ENCODE results near the gene NIPBL. TPM values are rescaled to one million over a fixed set of nuclear protein-coding genes. Genes with fewer than 3 reads are reported as not detected.

The NIPBL gene
- total and polyA plus RNA-seq, 2 of the 8 experiments (the other 6 are each of a cell fraction or from before 2014, with no cell fraction given): 21.1 to 53.5 TPM

DNA sequence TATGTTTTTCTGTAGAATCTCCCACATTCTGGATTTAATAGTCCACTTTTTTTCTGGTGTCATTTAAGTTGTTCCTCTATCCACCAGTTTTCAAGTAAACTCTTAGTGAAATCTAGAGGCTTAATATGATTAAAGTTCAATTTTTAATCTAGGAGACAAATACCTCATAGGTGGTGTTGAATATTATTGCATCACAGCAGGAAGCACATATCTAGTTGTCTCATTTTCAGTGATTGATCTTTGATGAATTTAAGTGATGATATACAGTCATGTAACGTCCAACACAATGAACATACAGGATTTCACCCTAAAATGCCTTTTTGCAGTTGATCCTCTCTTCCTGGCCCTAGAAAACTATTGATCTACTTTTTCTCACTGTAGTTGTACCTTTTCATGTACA is 152.3 kb downstream of the NIPBL start:
- FAIRE-seq: no peak
- no peak overlapping the region for H2AK5ac ChIP-seq (ENCODE audit: low read depth, low read length)
- no peak overlapping the region for H4K91ac ChIP-seq (replicated peaks; ENCODE audit: insufficient read length, low read length)
- ChIA-PET POLR2A (ENCODE audit: partially characterized antibody) (no interaction called here), CTCF (ENCODE audit: partially characterized antibody) (no interaction called here)
- H3K56ac ChIP-seq (replicated peaks; ENCODE audit: insufficient read length, low read depth, low read length): no peak overlapping the region
- no peak overlapping the region for H3K14ac ChIP-seq (ENCODE audit: insufficient read length)
- no peaks in the 10 kb centered on the region for H3K79me2 ChIP-seq (ENCODE audit: control insufficient read depth in 1 of 2, insufficient read depth in 2 of 2, low read length in 2 of 2)
- H3K23me2 ChIP-seq (ENCODE audit: low read depth, low read length): no peaks in the 10 kb centered on the region; the same call in 1 of the 2 replicates
- peaks cover 2 to 40% (median 14%) of the 10 kb centered on the region in 4 experiments; a peak in 7 of 8 replicates for H3K36me3 ChIP-seq (ENCODE audit: control insufficient read depth in 2 of 4, insufficient read depth in 4 of 4, low read length in 3 of 4)
- H2BK15ac ChIP-seq (ENCODE audit: low read length): no peak overlapping the region
- no peak overlapping the region for H2BK12ac ChIP-seq (ENCODE audit: low read depth, low read length)
- H3K4me1 ChIP-seq (replicated peaks in 1 of 4; ENCODE audit: control insufficient read depth in 3 of 4, insufficient read depth in 4 of 4, low read length in 3 of 4): no peaks in the 10 kb centered on the region
- H3K18ac ChIP-seq (ENCODE audit: extremely low read depth, low read length): no peak overlapping the region
- H3K79me1 ChIP-seq (ENCODE audit: low read depth, low read length): no peaks in the 10 kb centered on the region
- H4K5ac ChIP-seq (ENCODE audit: insufficient read length, low read depth, low read length): no peak overlapping the region
- DNase-seq (ENCODE audit: low read depth in 1 of 2, low spot score in 2 of 2): no peak
- no peak overlapping the region for H3K4me3 ChIP-seq (ENCODE audit: extremely low read depth in 1 of 4, insufficient read depth in 2 of 4, low read depth in 3 of 4, low read length in 4 of 4)
- H2BK20ac ChIP-seq (ENCODE audit: low read length): no peak overlapping the region
- no peaks in the 10 kb centered on the region for H3K27me3 ChIP-seq (replicated peaks in 1 of 4; ENCODE audit: control insufficient read depth in 3 of 4, extremely low read depth in 1 of 4, insufficient read depth in 3 of 4, low read length in 3 of 4)
- H3K9ac ChIP-seq (replicated peaks in 1 of 4; ENCODE audit: extremely low read depth in 1 of 4, low read depth in 3 of 4, low read length in 3 of 4): no peak overlapping the region
- H3K27ac ChIP-seq (ENCODE audit: low read depth, low read length): no peak overlapping the region
- no peak overlapping the region for H2BK120ac ChIP-seq (replicated peaks; ENCODE audit: low read depth, low read length)
- no peak overlapping the region for H3K4me2 ChIP-seq (ENCODE audit: insufficient read depth in 1 of 2, low read depth in 2 of 2, low read length in 2 of 2)
- H3K4ac ChIP-seq (replicated peaks; ENCODE audit: insufficient read length, low read depth, low read length): no peak overlapping the region
- H2AFZ ChIP-seq (ENCODE audit: low read length): no peak overlapping the region
- H3K23ac ChIP-seq (ENCODE audit: insufficient read length): no peak overlapping the region
- no peak overlapping the region for H4K8ac ChIP-seq (ENCODE audit: extremely low read depth, insufficient read depth, low read length)
- 88% methylated on average over 1 of the region's 1 CpG; no CpG with 5 or more reads in 1 of the 2 experiments for WGBS, 2 experiments (ENCODE audit: extremely low coverage in 1 of 2, insufficient coverage in 1 of 2, insufficient read length in 1 of 2, insufficient replicate concordance in 2 of 2, low coverage in 1 of 2, low lambda C conversion rate in 2 of 2, missing lambda C conversion rate in 1 of 2)
- no peaks in the 10 kb centered on the region for H3K9me3 ChIP-seq (ENCODE audit: insufficient read depth in 2 of 2, low read depth in 1 of 2, low read length in 1 of 2)
- H4K20me1 ChIP-seq (replicated peaks in 1 of 2; ENCODE audit: control insufficient read depth in 1 of 2, insufficient read depth in 2 of 2, low read length in 2 of 2): no peaks in the 10 kb centered on the region
- no peak overlapping the region for H2BK5ac ChIP-seq (ENCODE audit: low read depth, low read length)
- no peak for TF ChIP-seq HDAC2 (IDR thresholded peaks at IDR 0.05; ENCODE audit: borderline replicate concordance in 1 of 2, low read depth in 2 of 2, low read length in 2 of 2)
- no peak for TF ChIP-seq RBBP5 (IDR thresholded peaks at IDR 0.05; ENCODE audit: borderline replicate concordance, low read depth, low read length)
- TF ChIP-seq CEBPB (IDR thresholded peaks at IDR 0.05; ENCODE audit: low read depth, low read length): no peak
- no peak for TF ChIP-seq BCL11A (IDR thresholded peaks at IDR 0.05; ENCODE audit: low read depth in 2 of 2, low read length in 2 of 2)
- TF ChIP-seq SP1 (IDR thresholded peaks at IDR 0.05; ENCODE audit: low read depth, low read length): no peak
- TF ChIP-seq RAD21 (IDR thresholded peaks at IDR 0.05 in 1 of 2, conservative IDR thresholded peaks at IDR 0.05 in 1 of 2; ENCODE audit: low read depth in 2 of 2, low read length in 2 of 2): no peak
- no peak for TF ChIP-seq BRCA1 (IDR thresholded peaks at IDR 0.05; ENCODE audit: low read depth, low read length)
- TF ChIP-seq NRF1 (IDR thresholded peaks at IDR 0.05; ENCODE audit: low read depth, low read length): no peak
- TF ChIP-seq, protein P1, sequence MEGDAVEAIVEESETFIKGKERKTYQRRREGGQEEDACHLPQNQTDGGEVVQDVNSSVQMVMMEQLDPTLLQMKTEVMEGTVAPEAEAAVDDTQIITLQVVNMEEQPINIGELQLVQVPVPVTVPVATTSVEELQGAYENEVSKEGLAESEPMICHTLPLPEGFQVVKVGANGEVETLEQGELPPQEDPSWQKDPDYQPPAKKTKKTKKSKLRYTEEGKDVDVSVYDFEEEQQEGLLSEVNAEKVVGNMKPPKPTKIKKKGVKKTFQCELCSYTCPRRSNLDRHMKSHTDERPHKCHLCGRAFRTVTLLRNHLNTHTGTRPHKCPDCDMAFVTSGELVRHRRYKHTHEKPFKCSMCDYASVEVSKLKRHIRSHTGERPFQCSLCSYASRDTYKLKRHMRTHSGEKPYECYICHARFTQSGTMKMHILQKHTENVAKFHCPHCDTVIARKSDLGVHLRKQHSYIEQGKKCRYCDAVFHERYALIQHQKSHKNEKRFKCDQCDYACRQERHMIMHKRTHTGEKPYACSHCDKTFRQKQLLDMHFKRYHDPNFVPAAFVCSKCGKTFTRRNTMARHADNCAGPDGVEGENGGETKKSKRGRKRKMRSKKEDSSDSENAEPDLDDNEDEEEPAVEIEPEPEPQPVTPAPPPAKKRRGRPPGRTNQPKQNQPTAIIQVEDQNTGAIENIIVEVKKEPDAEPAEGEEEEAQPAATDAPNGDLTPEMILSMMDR (IDR thresholded peaks at IDR 0.05; ENCODE audit: control extremely low read depth in 1 of 3, insufficient read depth in 1 of 3, low read depth in 1 of 3, low read length in 3 of 3): no peak
- no peak for TF ChIP-seq KDM4A (IDR thresholded peaks at IDR 0.05; ENCODE audit: low read depth, low read length, severe bottlenecking)
- no peak for TF ChIP-seq EP300 (IDR thresholded peaks at IDR 0.05; ENCODE audit: borderline replicate concordance in 1 of 2, low read depth in 2 of 2, low read length in 2 of 2)

All from H1 (cell line).